Cardiac ventricle fibroblast (primary cell): ENCODE measurements around the gene IGFBP2. TPM values are rescaled to one million over a fixed set of nuclear protein-coding genes. Genes with fewer than 3 reads are reported as not detected.

Experiments used
- total RNA-seq: library from RNA; depleted of rRNA; stranded (reverse); fragments of >200 nt; gene quantifications from 2 replicates; pipeline ENCODE4 v1.2.3, GENCODE V29; 2015

Gene IGFBP2, protein sequence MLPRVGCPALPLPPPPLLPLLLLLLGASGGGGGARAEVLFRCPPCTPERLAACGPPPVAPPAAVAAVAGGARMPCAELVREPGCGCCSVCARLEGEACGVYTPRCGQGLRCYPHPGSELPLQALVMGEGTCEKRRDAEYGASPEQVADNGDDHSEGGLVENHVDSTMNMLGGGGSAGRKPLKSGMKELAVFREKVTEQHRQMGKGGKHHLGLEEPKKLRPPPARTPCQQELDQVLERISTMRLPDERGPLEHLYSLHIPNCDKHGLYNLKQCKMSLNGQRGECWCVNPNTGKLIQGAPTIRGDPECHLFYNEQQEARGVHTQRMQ
- 32.7 and 33.9 TPM in 2 replicates for total RNA-seq

DNA sequence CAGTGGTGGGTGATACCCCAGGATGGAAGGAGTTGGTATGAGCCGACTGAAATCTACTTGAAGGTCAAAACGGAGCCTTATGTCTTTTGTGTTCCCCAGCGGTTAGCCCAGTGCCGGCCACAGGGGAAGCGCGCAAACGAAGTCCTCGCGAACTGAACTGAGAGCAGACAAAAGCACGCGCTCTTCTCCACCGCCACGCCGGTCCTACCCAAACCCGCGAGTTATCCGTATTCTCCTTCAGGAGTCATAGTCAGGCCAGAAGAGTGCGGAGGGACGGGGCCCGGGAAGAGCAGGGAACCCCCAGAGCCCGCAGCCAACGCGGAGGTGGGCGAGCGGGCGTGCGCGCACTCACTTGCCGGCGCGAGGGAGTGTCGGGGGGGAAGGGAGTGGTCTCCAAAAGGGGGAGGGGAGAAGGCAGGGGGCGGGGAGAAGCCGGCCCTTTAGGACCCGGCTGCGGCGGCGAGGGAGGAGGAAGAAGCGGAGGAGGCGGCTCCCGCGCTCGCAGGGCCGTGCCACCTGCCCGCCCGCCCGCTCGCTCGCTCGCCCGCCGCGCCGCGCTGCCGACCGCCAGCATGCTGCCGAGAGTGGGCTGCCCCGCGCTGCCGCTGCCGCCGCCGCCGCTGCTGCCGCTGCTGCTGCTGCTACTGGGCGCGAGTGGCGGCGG lies at the start of gene IGFBP2:
TSS of gene IGFBP2 (plus strand) at position 469 of the 664 bp plus-strand sequence. CDS start at position 573, 104 bp downstream.

DNA sequence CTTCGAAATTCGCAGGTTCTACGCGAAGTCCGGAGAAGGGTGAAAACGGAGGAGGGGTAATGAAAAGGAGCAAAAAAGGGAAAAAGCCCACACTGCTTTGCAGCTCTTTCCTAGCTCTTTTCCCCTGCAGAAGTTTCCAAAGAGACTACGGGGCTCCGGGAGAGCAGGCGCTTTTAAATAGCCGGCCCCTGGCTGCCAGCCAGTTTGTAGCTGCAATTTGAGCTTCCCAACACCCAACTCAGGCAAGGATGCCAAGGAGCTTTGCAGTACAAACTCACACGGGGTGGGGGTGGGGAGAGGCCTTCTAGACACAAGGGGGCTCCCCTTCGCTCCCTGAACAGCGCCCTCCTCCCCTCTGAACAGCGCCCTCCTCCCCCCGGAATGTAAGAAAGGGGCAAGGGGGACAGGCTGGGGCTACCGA lies 62.2 kb downstream of the IGFBP2 start, which contains the start of gene IGFBP5:
TSS of gene IGFBP5 (minus strand) at position 149 of the 421 bp plus-strand sequence. CDS start 774 bp downstream, outside the sequence.

Other genes with a start within 250 kb of the IGFBP2 start
- 19.7 and 25.6 TPM in 2 replicates for gene SMARCAL1, start 220.9 kb upstream of the IGFBP2 start, total RNA-seq
- 1,505 and 1,930 TPM in 2 replicates for gene RPL37A, start 134.6 kb upstream of the IGFBP2 start, total RNA-seq
- gene IGFBP5, start 62.1 kb downstream of the IGFBP2 start, total RNA-seq = 5.1 and 5.3 TPM in 2 replicates
- not detected in 2 replicates for gene TNP1, start 226.6 kb downstream of the IGFBP2 start, total RNA-seq